Progenitor cell of endocrine pancreas (in vitro differentiated cells): ENCODE measurements around the gene PRTFDC1. TPM values are rescaled to one million over a fixed set of nuclear protein-coding genes. Genes with fewer than 3 reads are reported as not detected.
A peak's percentile ranks its signal among the peaks of the same experiment; 100 is the strongest.
"Not testable (repeated sequence)": the region's sequence is repeated elsewhere in the genome, so short reads cannot be mapped to it uniquely, and the experiment has no call there.

Source experiments
- DNase-seq: peaks from one replicate; pipeline ENCODE4 v3.0.0; 2021; ENCODE audit warnings: low spot score; ENCODE audit not compliant: unreplicated experiment
- H3K27ac Mint-ChIP-seq: 2 replicates; pipeline ENCODE4 v1.8.0; 2021; ENCODE audit warnings: mild to moderate bottlenecking, moderate library complexity, mixed read lengths
- H3K27me3 Mint-ChIP-seq: 2 replicates; pipeline ENCODE4 v1.8.0; 2021; ENCODE audit warnings: mixed read lengths
- H3K36me3 Mint-ChIP-seq: 2 replicates; pipeline ENCODE4 v1.8.0; 2022; ENCODE audit warnings: mixed read lengths; ENCODE audit not compliant: insufficient read depth
- H3K4me1 Mint-ChIP-seq: 2 replicates; pipeline ENCODE4 v1.8.0; 2021; ENCODE audit warnings: low read depth, mixed read lengths
- H3K4me3 Mint-ChIP-seq: 2 replicates; pipeline ENCODE4 v1.8.0; 2021; ENCODE audit warnings: low read depth, mild to moderate bottlenecking, moderate library complexity, mixed read lengths
- H3K9me3 Mint-ChIP-seq: 2 replicates; pipeline ENCODE4 v1.8.0; 2021; ENCODE audit warnings: low read depth, mixed read lengths
- CTCF ChIP-seq: fragments of 200-600 bp; sonication (generic); IDR thresholded peaks from one replicate; pipeline ENCODE4 v1.5.0; 2021; ENCODE audit warnings: antibody characterized with exemption, mild to moderate bottlenecking; ENCODE audit not compliant: unreplicated experiment
- total RNA-seq: library from RNA; stranded (reverse); gene quantifications from 2 replicates; pipeline ENCODE4 v1.2.1, GENCODE V29; 2021

The PRTFDC1 gene
- total RNA-seq, 1 donor from 2014 or later = 35.4 TPM

GRCh38 chr10:24920907-24921881, 31.2 kb downstream of the PRTFDC1 start:
- no peaks in the 10 kb centered on the region for H3K27me3 Mint-ChIP-seq
- H3K4me1 Mint-ChIP-seq = peaks cover 3% of the 10 kb centered on the region
- peaks cover 17% of the 10 kb centered on the region for H3K9me3 Mint-ChIP-seq
- H3K27ac Mint-ChIP-seq = peak overlapping the region; percentile 18
- TF ChIP-seq CTCF = no peak
- H3K36me3 Mint-ChIP-seq = peaks cover 33% of the 10 kb centered on the region
- no peak overlapping the region for H3K4me3 Mint-ChIP-seq
- no peak for DNase-seq

DNA sequence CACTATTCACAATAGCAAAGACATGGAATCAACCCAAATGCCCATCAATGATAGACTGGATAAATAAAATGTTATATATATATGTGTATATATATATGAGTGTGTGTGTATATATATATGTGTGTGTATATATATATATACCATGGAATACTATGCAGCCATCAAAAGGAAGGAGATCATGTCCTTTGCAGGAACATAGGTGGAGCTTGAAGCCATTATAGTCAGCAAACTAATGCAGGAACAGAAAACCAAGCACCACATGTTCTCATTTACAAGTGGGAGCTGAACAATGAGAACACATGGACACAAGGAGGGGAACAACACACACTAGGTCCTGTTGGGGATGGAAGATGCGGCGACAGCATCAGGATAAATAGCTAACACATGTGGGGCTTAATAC, 32.2 kb downstream of the PRTFDC1 start:
- not testable (repeated sequence) for H3K4me3 Mint-ChIP-seq, H3K27ac Mint-ChIP-seq, H3K4me1 Mint-ChIP-seq, H3K27me3 Mint-ChIP-seq, DNase-seq
- Mint-ChIP-seq H3K9me3 (peaks cover 12% of the 10 kb centered on the region), H3K36me3 (peaks cover 25% of the 10 kb centered on the region)

DNA sequence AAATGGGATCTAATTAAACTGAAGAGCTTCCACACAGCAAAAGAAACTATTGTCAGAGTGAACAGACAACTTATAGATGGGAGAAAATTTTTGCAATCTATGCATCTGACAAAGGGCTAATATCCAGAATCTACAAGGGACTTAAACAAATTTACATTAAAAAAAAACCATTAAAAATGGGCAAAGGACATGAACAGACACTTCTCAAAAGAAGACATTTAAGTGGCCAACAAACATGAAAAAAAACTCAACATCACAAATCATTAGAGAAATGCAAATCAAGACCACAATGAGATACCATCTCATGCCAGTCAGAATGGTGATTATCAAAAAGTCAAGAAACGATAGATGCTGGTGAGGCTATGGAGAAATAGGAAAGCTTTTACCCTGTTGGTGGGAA, 32.8 kb downstream of the PRTFDC1 start:
- Mint-ChIP-seq H3K9me3 (peaks cover 10% of the 10 kb centered on the region), H3K36me3 (peaks cover 20% of the 10 kb centered on the region)
- H3K4me3 Mint-ChIP-seq, H3K27me3 Mint-ChIP-seq, H3K27ac Mint-ChIP-seq, DNase-seq, H3K4me1 Mint-ChIP-seq: not testable (repeated sequence)

GRCh38 chr10:24917979-24918378, 34.4 kb downstream of the PRTFDC1 start:
- no peak overlapping the region for H3K4me3 Mint-ChIP-seq
- no peak for DNase-seq
- H3K4me1 Mint-ChIP-seq = peaks cover 3% of the 10 kb centered on the region
- H3K27ac Mint-ChIP-seq = no peak overlapping the region
- H3K36me3 Mint-ChIP-seq = peaks cover 9% of the 10 kb centered on the region
- H3K9me3 Mint-ChIP-seq = peaks cover 5% of the 10 kb centered on the region
- H3K27me3 Mint-ChIP-seq = no peaks in the 10 kb centered on the region
- TF ChIP-seq CTCF = no peak

GRCh38 chr10:24917493-24917892, 34.9 kb downstream of the PRTFDC1 start:
- TF ChIP-seq CTCF = no peak
- H3K27ac Mint-ChIP-seq = no peak overlapping the region
- peaks cover 3% of the 10 kb centered on the region for H3K4me1 Mint-ChIP-seq
- H3K27me3 Mint-ChIP-seq = no peaks in the 10 kb centered on the region
- DNase-seq = no peak
- peaks cover 5% of the 10 kb centered on the region for H3K9me3 Mint-ChIP-seq
- no peak overlapping the region for H3K4me3 Mint-ChIP-seq
- peaks cover 9% of the 10 kb centered on the region for H3K36me3 Mint-ChIP-seq

DNA sequence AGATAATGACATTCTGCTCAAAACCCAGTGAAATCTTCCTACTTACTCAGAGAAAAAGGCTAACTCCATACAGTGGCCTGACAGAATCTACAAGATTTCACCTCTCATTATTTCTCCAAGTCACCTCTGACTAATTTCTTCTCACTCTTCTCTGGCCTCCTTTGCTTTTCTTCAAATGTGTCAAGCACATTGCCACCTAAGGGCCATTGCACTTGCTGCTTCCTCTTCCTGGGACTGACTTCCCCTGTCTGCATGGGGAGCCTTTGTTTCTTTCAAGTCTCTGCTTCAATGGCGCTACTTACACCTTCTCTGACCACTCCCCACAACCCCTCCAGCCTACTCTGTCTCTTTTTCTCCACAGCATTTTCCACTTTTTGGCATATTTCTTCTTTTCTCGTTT, 36.0 kb downstream of the PRTFDC1 start:
- H3K4me1 Mint-ChIP-seq = peaks cover under 1% of the 10 kb centered on the region
- no peak for DNase-seq
- no peak overlapping the region for H3K27ac Mint-ChIP-seq
- TF ChIP-seq CTCF = no peak
- H3K9me3 Mint-ChIP-seq = peaks cover 5% of the 10 kb centered on the region
- no peak overlapping the region for H3K4me3 Mint-ChIP-seq
- H3K36me3 Mint-ChIP-seq = peaks cover 11% of the 10 kb centered on the region
- H3K27me3 Mint-ChIP-seq = no peaks in the 10 kb centered on the region
